Muscle layer of duodenum (tissue), 2 donors: ENCODE results near the gene CASP6.

Experiments used
- H3K27ac ChIP-seq: one replicate; pipeline ENCODE4 v1.7.0; 2013; ENCODE audit warnings: mild to moderate bottlenecking, low read length
- H3K27me3 ChIP-seq: one replicate; pipeline ENCODE4 v1.7.0; 2013; ENCODE audit warnings: low read depth, mild to moderate bottlenecking, control low read depth, low read length
- H3K36me3 ChIP-seq, 2 donors: one replicate each; pipeline ENCODE4 v1.7.0; 2013; ENCODE audit warnings: low read length in 2 of 2, control low read depth in 1 of 2, mild to moderate bottlenecking in 1 of 2; ENCODE audit not compliant: insufficient read depth in 2 of 2, control insufficient read depth in 1 of 2
- H3K4me1 ChIP-seq, 2 donors: one replicate each; pipeline ENCODE4 v1.7.0; 2013; ENCODE audit warnings: low read length in 2 of 2, mild to moderate bottlenecking in 2 of 2, control low read depth in 1 of 2, moderate library complexity in 1 of 2; ENCODE audit not compliant: insufficient read depth in 2 of 2, control insufficient read depth in 1 of 2
- H3K4me3 ChIP-seq, 2 donors: one replicate each; pipeline ENCODE4 v1.7.0; 2013; ENCODE audit warnings: low read length in 2 of 2, low read depth in 1 of 2, mild to moderate bottlenecking in 1 of 2
- H3K9me3 ChIP-seq, 2 donors: one replicate each; pipeline ENCODE4 v1.7.0; 2013; ENCODE audit warnings: low read length in 2 of 2, control low read depth in 1 of 2, mild to moderate bottlenecking in 1 of 2; ENCODE audit not compliant: control insufficient read depth in 1 of 2
- donor health status: healthy.

The CASP6 gene

GRCh38 chr4:109735566-109736365 lies 32.5 kb upstream of the CASP6 start:
- Histone ChIP-seq H3K4me1 (peaks cover 0 to under 1% of the 10 kb centered on the region in 2 donors), H3K4me3 (no peak overlapping the region), H3K9me3 (no peaks in the 10 kb centered on the region), H3K27me3 (no peaks in the 10 kb centered on the region), H3K27ac (no peak overlapping the region), H3K36me3 (no peaks in the 10 kb centered on the region)

- Histone ChIP-seq H3K4me1 (peaks cover 0 to 9% of the 10 kb centered on the region in 2 donors), H3K36me3 (no peaks in the 10 kb centered on the region), H3K27ac (no peak overlapping the region), H3K9me3 (no peaks in the 10 kb centered on the region), H3K27me3 (no peaks in the 10 kb centered on the region), H3K4me3 (no peak overlapping the region)
Observed at GRCh38 chr4:109733728-109734127, 30.5 kb upstream of the CASP6 start.

DNA sequence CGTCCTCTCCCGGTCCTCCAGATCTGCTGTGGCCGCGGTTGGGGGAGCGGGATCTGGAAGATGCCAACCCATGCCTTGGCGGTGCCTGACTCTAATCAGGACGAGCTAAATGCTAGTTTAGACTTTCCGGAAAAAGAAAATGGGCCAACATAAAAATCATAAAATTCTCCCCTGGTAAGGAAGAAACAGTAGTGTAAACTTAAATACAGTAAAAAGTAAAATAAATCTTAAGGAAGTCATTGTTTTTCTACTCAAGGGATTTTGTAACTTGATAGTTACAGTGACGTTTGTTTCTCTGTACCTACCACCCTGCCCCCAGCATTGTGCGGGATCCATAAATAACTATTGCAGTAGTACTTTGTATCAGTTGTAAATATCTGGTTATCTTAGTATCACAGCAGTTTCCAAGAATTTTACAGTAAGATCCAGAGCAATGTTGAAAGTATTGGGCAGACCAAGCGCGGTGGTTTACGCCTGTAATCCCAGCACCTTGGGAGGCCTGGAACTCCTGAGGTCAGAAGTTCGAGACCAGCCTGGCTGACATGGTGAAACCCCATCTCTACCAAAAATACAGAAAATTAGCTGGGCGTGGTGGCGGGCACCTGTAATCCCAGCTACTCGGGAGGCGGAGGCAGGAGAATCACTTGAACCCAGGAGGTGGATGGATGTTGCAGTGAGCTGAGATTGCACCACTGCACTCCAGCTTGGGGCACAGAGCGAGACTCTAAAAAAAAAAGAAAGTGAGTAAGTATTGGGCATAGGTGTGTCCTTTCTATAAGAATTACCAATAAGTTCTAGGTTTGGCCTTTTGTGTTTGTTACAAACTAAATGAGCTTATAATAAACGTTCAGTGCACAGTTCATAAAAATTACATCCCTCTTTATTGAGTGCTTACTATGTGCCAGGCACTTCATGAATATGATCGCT lies 27.6 kb upstream of the CASP6 start:
- no peaks in the 10 kb centered on the region for H3K9me3 ChIP-seq
- H3K4me1 ChIP-seq: peaks cover 0 to 9% of the 10 kb centered on the region in 2 donors
- H3K27me3 ChIP-seq: no peaks in the 10 kb centered on the region
- no peaks in the 10 kb centered on the region for H3K36me3 ChIP-seq
- H3K27ac ChIP-seq: peak overlapping the region; percentile 91
- H3K4me3 ChIP-seq: peak overlapping the region; percentile 94 to 95

GRCh38 chr4:109729718-109730618 lies 26.7 kb upstream of the CASP6 start, which contains the start of gene PLA2G12A:
PLA2G12A (minus strand) TSS chr4:109730070; CDS start chr4:109729809, 261 bp downstream.
- Histone ChIP-seq H3K4me3 (peak within 1 kb of the TSS; percentile 94 to 95), H3K9me3 (no peaks in the 10 kb centered on the region), H3K27ac (peak within 1 kb of the TSS; percentile 91), H3K36me3 (no peaks in the 10 kb centered on the region), H3K4me1 (peaks cover 0 to 9% of the 10 kb centered on the region in 2 donors), H3K27me3 (no peaks in the 10 kb centered on the region)

GRCh38 chr4:109729117-109729717 lies 26.0 kb upstream of the CASP6 start:
- Histone ChIP-seq H3K4me1 (peaks cover 0 to 9% of the 10 kb centered on the region in 2 donors), H3K9me3 (no peaks in the 10 kb centered on the region), H3K4me3 (peak overlapping the region; percentile 84 to 95), H3K27me3 (no peaks in the 10 kb centered on the region), H3K36me3 (no peaks in the 10 kb centered on the region), H3K27ac (peak overlapping the region; percentile 46)

DNA sequence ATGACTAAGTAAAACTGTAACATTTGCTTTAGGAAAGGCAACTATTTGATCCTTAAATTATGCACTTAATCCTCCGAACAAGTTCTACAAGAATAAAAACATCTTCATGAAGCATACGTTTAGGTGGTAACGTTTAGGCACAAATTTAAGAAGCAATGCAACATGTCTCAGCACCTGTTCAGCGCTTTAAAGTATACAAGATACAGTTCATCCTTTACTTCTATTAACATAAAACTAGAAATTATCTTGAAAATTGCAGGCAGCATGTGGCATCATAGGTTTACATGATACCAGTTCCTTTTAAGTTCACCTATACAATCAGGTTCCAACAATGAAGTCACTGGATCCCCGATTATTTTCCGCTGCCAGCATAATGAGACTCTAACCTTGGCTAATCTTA lies 25.1 kb upstream of the CASP6 start:
- H3K36me3 ChIP-seq: no peaks in the 10 kb centered on the region
- H3K27me3 ChIP-seq: no peaks in the 10 kb centered on the region
- H3K27ac ChIP-seq: no peak overlapping the region
- peaks cover 0 to 9% of the 10 kb centered on the region in 2 donors for H3K4me1 ChIP-seq
- peak overlapping the region in 1 of 2 donors; percentile 84 for H3K4me3 ChIP-seq
- H3K9me3 ChIP-seq: no peaks in the 10 kb centered on the region

GRCh38 chr4:109723110-109723509 lies 19.9 kb upstream of the CASP6 start:
- Histone ChIP-seq H3K9me3 (no peaks in the 10 kb centered on the region), H3K27ac (no peak overlapping the region), H3K36me3 (no peaks in the 10 kb centered on the region), H3K4me1 (no peaks in the 10 kb centered on the region), H3K4me3 (no peak overlapping the region), H3K27me3 (no peaks in the 10 kb centered on the region)

DNA sequence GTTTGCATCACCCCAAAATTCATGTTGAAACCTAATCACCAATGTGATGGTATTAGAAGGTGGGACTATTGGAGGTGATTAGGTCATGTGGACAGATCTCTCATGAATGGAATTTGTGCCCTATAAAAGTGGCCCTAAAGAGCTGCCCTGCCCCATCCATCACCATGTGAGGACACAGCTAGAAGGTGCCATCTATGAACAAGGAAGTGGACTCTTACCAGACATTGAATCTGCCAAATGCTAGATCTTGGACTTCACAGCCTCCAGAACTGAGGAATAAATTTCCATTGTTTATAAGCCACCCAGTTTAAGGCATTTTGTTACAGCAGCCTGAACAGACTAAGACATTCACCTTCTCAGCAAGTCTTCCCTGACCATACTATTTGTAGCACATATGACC lies 19.1 kb upstream of the CASP6 start:
- Histone ChIP-seq H3K4me3 (no peak overlapping the region), H3K27ac (no peak overlapping the region), H3K36me3 (no peaks in the 10 kb centered on the region), H3K4me1 (no peaks in the 10 kb centered on the region), H3K9me3 (no peaks in the 10 kb centered on the region), H3K27me3 (no peaks in the 10 kb centered on the region)

DNA sequence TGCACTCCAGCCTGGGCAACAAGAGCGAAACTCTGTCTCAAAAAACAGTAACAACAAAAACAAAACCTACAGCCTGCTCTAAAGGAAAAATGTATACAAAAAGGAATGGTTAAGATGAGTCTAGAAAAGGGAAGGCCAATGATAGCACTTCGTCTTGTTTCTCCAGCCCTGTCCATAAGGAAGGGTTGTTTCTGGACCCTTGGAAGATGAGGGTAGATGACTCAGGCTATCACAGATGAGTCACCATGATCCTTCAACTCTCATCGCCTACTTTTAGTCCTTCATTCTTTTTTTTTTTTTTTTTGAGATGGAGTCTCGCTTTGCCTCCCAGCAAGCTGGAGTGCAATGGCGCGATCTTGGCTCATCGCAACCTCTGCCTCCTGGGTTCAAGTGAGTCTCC lies 17.8 kb upstream of the CASP6 start:
- H3K4me3 ChIP-seq: no peak overlapping the region

DNA sequence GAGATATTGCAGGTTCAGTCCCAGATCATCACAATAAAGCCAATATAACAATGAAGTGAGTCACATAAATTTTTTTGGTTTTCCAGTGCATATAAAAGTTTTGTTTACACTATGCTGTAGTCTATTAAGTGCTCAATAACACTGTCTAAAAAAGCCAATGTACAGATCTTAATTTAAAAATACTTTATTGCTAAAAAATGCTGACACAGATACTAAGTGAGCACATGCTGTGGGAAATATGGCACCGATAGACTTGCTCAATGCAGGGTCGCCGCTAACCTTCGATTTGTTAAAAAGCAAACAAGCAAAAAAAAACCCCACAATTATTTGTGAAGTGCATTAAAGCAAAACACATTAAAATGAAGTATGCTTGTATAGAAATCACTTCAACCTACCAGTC lies 16.4 kb upstream of the CASP6 start:
- Histone ChIP-seq H3K27me3 (no peaks in the 10 kb centered on the region), H3K9me3 (no peaks in the 10 kb centered on the region), H3K4me3 (no peak overlapping the region), H3K27ac (no peak overlapping the region), H3K4me1 (no peaks in the 10 kb centered on the region), H3K36me3 (peaks cover 9 to 13% of the 10 kb centered on the region in 2 donors)

More for the DNA sequence above, 17.8 kb upstream of the CASP6 start:
- Histone ChIP-seq H3K36me3 (peaks cover 9% of the 10 kb centered on the region in 2 donors), H3K27me3 (no peaks in the 10 kb centered on the region), H3K27ac (no peak overlapping the region), H3K4me1 (no peaks in the 10 kb centered on the region), H3K9me3 (no peaks in the 10 kb centered on the region)
